ENCODE measurements around the gene UBE2Q2.
"Not testable (repeated sequence)": the region's sequence is repeated elsewhere in the genome, so short reads cannot be mapped to it uniquely, and the experiment has no call there.

The UBE2Q2 gene

GRCh38 chr15:75857886-75858285 is 14.6 kb downstream of the UBE2Q2 start:
- H3K4me3 ChIP-seq (ENCODE audit: low read depth, low read length): no peak overlapping the region
- peaks cover 6% of the 10 kb centered on the region for H3K36me3 ChIP-seq (replicated peaks)
- DNase-seq: no peak
- no peak for TF ChIP-seq CTCF (IDR thresholded peaks at IDR 0.05; ENCODE audit: low read depth, low read length, missing control alignments)
- no peak overlapping the region for H3K27ac ChIP-seq
- no peaks in the 10 kb centered on the region for H3K27me3 ChIP-seq (replicated peaks)
- in situ Hi-C loops (cut with HindIII; ENCODE audit: low pct_ligation_motif_present, low sequenced_read_pairs): no loop called here

- in situ Hi-C loops (cut with HindIII; ENCODE audit: low pct_ligation_motif_present, low sequenced_read_pairs): no loop called here
Measured at GRCh38 chr15:75861750-75862402, 18.6 kb downstream of the UBE2Q2 start.

GRCh38 chr15:75862796-75863195 is 19.5 kb downstream of the UBE2Q2 start:
- no peak overlapping the region for H3K4me3 ChIP-seq (ENCODE audit: low read depth, low read length)
- no peaks in the 10 kb centered on the region for H3K36me3 ChIP-seq (replicated peaks)
- no peak for TF ChIP-seq CTCF (IDR thresholded peaks at IDR 0.05; ENCODE audit: low read depth, low read length, missing control alignments)
- no peaks in the 10 kb centered on the region for H3K27me3 ChIP-seq (replicated peaks)
- in situ Hi-C loops (cut with HindIII; ENCODE audit: low pct_ligation_motif_present, low sequenced_read_pairs): no loop called here
- no peak overlapping the region for H3K27ac ChIP-seq
- no peak for DNase-seq

More at GRCh38 chr15:75861750-75862402, 18.6 kb downstream of the UBE2Q2 start:
- Histone ChIP-seq H3K27ac (no peak overlapping the region), H3K36me3 (replicated peaks) (peaks cover 2% of the 10 kb centered on the region), H3K27me3 (replicated peaks) (no peaks in the 10 kb centered on the region), H3K4me3 (ENCODE audit: low read depth, low read length) (no peak overlapping the region)
- no peak for TF ChIP-seq CTCF (IDR thresholded peaks at IDR 0.05; ENCODE audit: low read depth, low read length, missing control alignments)
- peak; percentile 24 for DNase-seq

- DNase-seq: no peak
- Histone ChIP-seq H3K4me3 (ENCODE audit: low read depth, low read length) (no peak overlapping the region), H3K27me3 (replicated peaks) (no peaks in the 10 kb centered on the region), H3K27ac (no peak overlapping the region), H3K36me3 (replicated peaks) (peaks cover 1% of the 10 kb centered on the region)
- in situ Hi-C loops (cut with HindIII; ENCODE audit: low pct_ligation_motif_present, low sequenced_read_pairs): no loop called here
- no peak for TF ChIP-seq CTCF (IDR thresholded peaks at IDR 0.05; ENCODE audit: low read depth, low read length, missing control alignments)
Measured at GRCh38 chr15:75864213-75865059, 21.2 kb downstream of the UBE2Q2 start.

- DNase-seq; H3K27ac ChIP-seq; H3K4me3 ChIP-seq (ENCODE audit: low read depth, low read length); H3K36me3 ChIP-seq (replicated peaks); in situ Hi-C loops (cut with HindIII; ENCODE audit: low pct_ligation_motif_present, low sequenced_read_pairs); H3K27me3 ChIP-seq (replicated peaks): not testable (repeated sequence)
Measured at GRCh38 chr15:75866045-75866444, 22.8 kb downstream of the UBE2Q2 start.

- no peaks in the 10 kb centered on the region for H3K27me3 ChIP-seq (replicated peaks)
- no peak overlapping the region for H3K4me3 ChIP-seq (ENCODE audit: low read depth, low read length)
- peaks cover 5% of the 10 kb centered on the region for H3K36me3 ChIP-seq (replicated peaks)
- in situ Hi-C loops (cut with HindIII; ENCODE audit: low pct_ligation_motif_present, low sequenced_read_pairs): no loop called here
- no peak overlapping the region for H3K27ac ChIP-seq
- no peak for TF ChIP-seq CTCF (IDR thresholded peaks at IDR 0.05; ENCODE audit: low read depth, low read length, missing control alignments)
- no peak for DNase-seq
Measured at GRCh38 chr15:75866916-75867315, 23.7 kb downstream of the UBE2Q2 start.

All from brain microvascular endothelial cell (primary cell).